CD4-positive, alpha-beta T cell treated with Interleukin-15 for 4 hours (primary cell): ENCODE measurements around the gene CBL.

Source experiments
- DNase-seq: peaks from one replicate; pipeline ENCODE4 v3.0.0-alpha.2; 2020; ENCODE audit warnings: low spot score

The CBL gene

GRCh38 chr11:119334174-119334930 lies 128.2 kb downstream of the CBL start, which contains the start of gene RNF26:
RNF26 (plus strand) TSS chr11:119334527; CDS start chr11:119335123, 596 bp downstream.
- peak; percentile 96 for DNase-seq

GRCh38 chr11:119335091-119335654 lies 129.0 kb downstream of the CBL start:
- DNase-seq: no peak

- no peak for DNase-seq
These were observed 129.8 kb downstream of the CBL start for GRCh38 chr11:119335655-119336543.

GRCh38 chr11:119336744-119337469 lies 130.8 kb downstream of the CBL start:
- no peak for DNase-seq

- no peak for DNase-seq
These were observed 131.6 kb downstream of the CBL start for GRCh38 chr11:119337581-119338317.

- peak; percentile 73 for DNase-seq
These were observed 132.3 kb downstream of the CBL start for GRCh38 chr11:119338318-119338890.

- DNase-seq: no peak
These were observed 132.9 kb downstream of the CBL start for GRCh38 chr11:119338965-119339588.

GRCh38 chr11:119339589-119340334 lies 133.6 kb downstream of the CBL start:
- DNase-seq: no peak

- DNase-seq: no peak
These were observed 134.4 kb downstream of the CBL start, which contains the start of gene C1QTNF5 for GRCh38 chr11:119340335-119341221. C1QTNF5 (minus strand) TSS chr11:119340883; CDS start chr11:119340397, 486 bp downstream.

- no peak for DNase-seq
These were observed 135.3 kb downstream of the CBL start for GRCh38 chr11:119341222-119342022.

- DNase-seq: no peak
These were observed 135.8 kb downstream of the CBL start for GRCh38 chr11:119342023-119342300.

GRCh38 chr11:119342362-119343130 lies 136.4 kb downstream of the CBL start:
- DNase-seq: no peak

- no peak for DNase-seq
These were observed 137.6 kb downstream of the CBL start for GRCh38 chr11:119343726-119344125.

- DNase-seq: no peak
These were observed 138.3 kb downstream of the CBL start for GRCh38 chr11:119344291-119345010.

- no peak for DNase-seq
These were observed 139.5 kb downstream of the CBL start for GRCh38 chr11:119345685-119346084.

GRCh38 chr11:119346605-119347004 lies 140.5 kb downstream of the CBL start, which contains the start of gene MFRP:
MFRP (minus strand) TSS chr11:119346705; CDS start chr11:119346513, 192 bp downstream.
- no peak for DNase-seq
